Kidney (tissue), 14 donors: ENCODE measurements around the gene EIF4B. TPM values are rescaled to one million over a fixed set of nuclear protein-coding genes. Genes with fewer than 3 reads are reported as not detected.

ENCODE experiments used
- DNase-seq, 5 donors: peaks; one replicate each; pipeline ENCODE4 v3.0.0-alpha.2; 2013 to 2020
- FAIRE-seq: peaks from 2 replicates; lab custom pipeline; 2012; peaks lifted over from hg19 to GRCh38; lab: Jason Lieb, UNC
- H3K27ac ChIP-seq, 2 donors: one replicate each; pipeline ENCODE4 v1.7.0; 2013; ENCODE audit warnings: low read depth in 2 of 2, low read length in 2 of 2, inconsistent platforms in 1 of 2
- H3K27me3 ChIP-seq: one replicate; pipeline ENCODE4 v1.7.1; 2013; ENCODE audit warnings: low read length, inconsistent platforms; ENCODE audit not compliant: control insufficient read depth, insufficient read depth
- H3K36me3 ChIP-seq, 3 donors: one replicate each; pipeline versions ENCODE4 v1.7.0 to v1.7.1; 2013; ENCODE audit warnings: low read length in 3 of 3, control low read depth in 1 of 3, inconsistent platforms in 1 of 3; ENCODE audit not compliant: insufficient read depth in 3 of 3, control insufficient read depth in 2 of 3
- H3K4me1 ChIP-seq, 3 donors: one replicate each; pipeline versions ENCODE4 v1.7.0 to v1.7.1; 2013; ENCODE audit warnings: low read length in 3 of 3, inconsistent platforms in 1 of 3, low read depth in 1 of 3; ENCODE audit not compliant: control insufficient read depth in 2 of 3, insufficient read depth in 2 of 3
- H3K4me3 ChIP-seq, 3 donors: one replicate each; pipeline versions ENCODE4 v1.7.0 to v1.8.1; 2013; ENCODE audit warnings: low read length in 3 of 3, control low read depth in 1 of 3, inconsistent platforms in 1 of 3
- H3K9ac ChIP-seq, 3 donors: one replicate each; pipeline versions ENCODE4 v1.7.0 to v1.7.1; 2013; ENCODE audit warnings: low read length in 3 of 3, control low read depth in 1 of 3, inconsistent platforms in 1 of 3
- H3K9me3 ChIP-seq, 3 donors: one replicate each; pipeline versions ENCODE4 v1.7.0 to v1.7.1; 2013; ENCODE audit warnings: low read length in 3 of 3, control low read depth in 1 of 3, inconsistent platforms in 1 of 3; ENCODE audit not compliant: control insufficient read depth in 2 of 3, insufficient read depth in 1 of 3
- intact Hi-C: fragments of 100-400 bp; cut with DNase I; formaldehyde crosslinking; loops from one replicate; pipeline ENCODE4 v1.11.1; 2022
- polyA plus RNA-seq: library from polyadenylated mRNA; stranded (reverse); fragments of 350-450 nt; fragmentation: Illumina TruSeq; extraction: RNeasy Lipid Tissue Mini Kit (QIAGEN cat#74804); gene quantifications from one replicate; pipeline ENCODE4 v1.2.3, GENCODE V29; 2014; ENCODE audit warnings: low read depth, low replicate concordance; ENCODE audit not compliant: insufficient read depth
- total RNA-seq: library from RNA; stranded (reverse); fragmentation: NEBNext Ultra II Directional; extraction: Animal tissue kit (Norgen Biotek cat#: 25700); gene quantifications from one replicate; pipeline ENCODE4 v1.2.1, GENCODE V29; 2021
- TF ChIP-seq, protein P1 (sequence below): IDR thresholded peaks from 3 replicates; pipeline ENCODE4 v1.5.1; 2012; ENCODE audit warnings: mild to moderate bottlenecking, moderate library complexity, borderline replicate concordance; ENCODE audit not compliant: insufficient read depth; ENCODE audit errors: extremely low read depth
- donor health status: control.
- donor health status: control.
- donor health status: control.
- donor health status: control.
- donor health status: control.
- donor health status: DM: yes; HTN: yes; CAD: no.
- donor health status: Normal renal cell carcinoma (clear cell type).

Gene EIF4B
- total and polyA plus RNA-seq, 2 donors from 2014 or later, result 114 to 417 TPM

DNA sequence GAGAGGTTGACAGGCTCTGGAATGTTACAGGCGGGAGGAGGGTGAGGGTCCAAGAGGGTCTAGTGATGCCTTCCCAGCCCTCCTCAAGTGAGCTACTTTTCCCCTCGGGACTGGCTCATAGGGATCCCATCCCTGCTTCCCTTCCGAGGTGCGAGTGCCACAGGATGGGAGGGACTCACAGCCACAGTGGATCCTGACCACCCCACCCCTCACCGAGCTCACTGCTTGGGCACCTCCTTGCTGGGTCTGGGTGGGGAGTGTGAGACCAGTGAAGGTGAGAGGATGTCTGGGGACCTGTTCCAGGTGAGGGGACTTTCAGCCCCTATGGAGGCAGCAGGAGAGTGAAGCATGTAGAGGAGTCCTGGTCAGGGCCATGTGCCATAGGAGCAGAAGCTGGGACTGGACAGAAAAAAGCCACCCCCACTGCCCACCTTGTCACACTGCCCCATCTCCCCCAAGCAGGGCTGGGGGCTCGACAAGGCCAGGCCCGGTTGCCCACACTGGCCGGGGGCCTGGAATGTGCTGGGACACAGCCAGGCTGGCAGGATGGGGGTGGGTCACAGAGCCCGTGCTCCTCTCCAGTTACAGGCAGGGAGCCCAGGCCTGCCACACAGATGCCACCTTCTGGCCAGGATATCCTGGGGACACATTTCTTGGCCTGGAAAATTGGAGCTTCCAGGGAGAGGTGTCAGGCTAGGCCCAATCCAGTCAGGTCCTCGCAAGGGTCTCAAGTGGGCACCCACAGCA is 42.0 kb downstream of the EIF4B start:
- intact Hi-C loops, result no loop called here
- peak overlapping the region in 2 of 3 donors; percentile 34 to 97 for H3K9ac ChIP-seq
- no peaks in the 10 kb centered on the region for H3K27me3 ChIP-seq
- peak overlapping the region; percentile 99 for H3K27ac ChIP-seq
- FAIRE-seq (no peak), DNase-seq (peak; percentile 73 to 92 (median 84))
- peak overlapping the region; percentile 44 to 84 (median 59) for H3K4me3 ChIP-seq
- peaks cover 0 to 7% (median 3%) of the 10 kb centered on the region in 3 donors for H3K36me3 ChIP-seq
- no peaks in the 10 kb centered on the region for H3K9me3 ChIP-seq
- H3K4me1 ChIP-seq, result peaks cover 16 to 74% (median 64%) of the 10 kb centered on the region in 3 donors
- TF ChIP-seq, protein P1, sequence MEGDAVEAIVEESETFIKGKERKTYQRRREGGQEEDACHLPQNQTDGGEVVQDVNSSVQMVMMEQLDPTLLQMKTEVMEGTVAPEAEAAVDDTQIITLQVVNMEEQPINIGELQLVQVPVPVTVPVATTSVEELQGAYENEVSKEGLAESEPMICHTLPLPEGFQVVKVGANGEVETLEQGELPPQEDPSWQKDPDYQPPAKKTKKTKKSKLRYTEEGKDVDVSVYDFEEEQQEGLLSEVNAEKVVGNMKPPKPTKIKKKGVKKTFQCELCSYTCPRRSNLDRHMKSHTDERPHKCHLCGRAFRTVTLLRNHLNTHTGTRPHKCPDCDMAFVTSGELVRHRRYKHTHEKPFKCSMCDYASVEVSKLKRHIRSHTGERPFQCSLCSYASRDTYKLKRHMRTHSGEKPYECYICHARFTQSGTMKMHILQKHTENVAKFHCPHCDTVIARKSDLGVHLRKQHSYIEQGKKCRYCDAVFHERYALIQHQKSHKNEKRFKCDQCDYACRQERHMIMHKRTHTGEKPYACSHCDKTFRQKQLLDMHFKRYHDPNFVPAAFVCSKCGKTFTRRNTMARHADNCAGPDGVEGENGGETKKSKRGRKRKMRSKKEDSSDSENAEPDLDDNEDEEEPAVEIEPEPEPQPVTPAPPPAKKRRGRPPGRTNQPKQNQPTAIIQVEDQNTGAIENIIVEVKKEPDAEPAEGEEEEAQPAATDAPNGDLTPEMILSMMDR, result no peak

DNA sequence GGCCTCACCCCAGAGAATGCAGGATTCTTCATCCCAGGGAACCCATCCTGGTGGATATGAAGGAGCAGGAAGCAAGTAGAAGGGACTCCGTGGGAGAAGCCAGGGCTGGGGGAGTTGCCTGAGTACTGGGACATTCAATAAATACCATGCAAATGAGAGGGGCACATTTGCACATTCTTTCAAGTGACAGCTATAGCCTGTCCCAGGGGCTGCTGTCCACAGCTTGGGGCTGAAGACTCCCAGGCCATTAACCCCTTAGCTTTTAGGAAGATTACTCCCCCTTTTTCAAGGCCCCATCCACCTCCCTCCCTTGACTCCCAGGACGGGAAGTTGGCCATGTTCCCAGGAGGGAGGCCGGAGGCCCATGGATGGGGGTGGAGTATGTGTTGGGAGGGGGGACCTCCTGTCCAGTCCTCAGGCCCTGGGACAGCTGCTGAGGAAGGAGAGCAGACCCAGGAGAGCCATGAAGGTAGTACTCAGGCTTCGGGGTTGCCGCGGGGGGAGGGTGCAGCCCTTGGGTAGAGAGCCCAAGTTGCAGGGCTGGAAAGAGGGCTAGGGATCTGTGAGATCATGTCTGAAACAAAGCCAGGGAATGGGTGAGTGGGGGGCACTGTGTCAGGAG is 42.6 kb downstream of the EIF4B start:
- no peaks in the 10 kb centered on the region for H3K9me3 ChIP-seq
- FAIRE-seq (no peak), DNase-seq (peak; percentile 82 to 95 (median 90))
- H3K27ac ChIP-seq, result peak overlapping the region; percentile 99
- peaks cover 0 to 7% (median 3%) of the 10 kb centered on the region in 3 donors for H3K36me3 ChIP-seq
- no peaks in the 10 kb centered on the region for H3K27me3 ChIP-seq
- peaks cover 16 to 81% (median 70%) of the 10 kb centered on the region in 3 donors for H3K4me1 ChIP-seq
- H3K9ac ChIP-seq, result peak overlapping the region; percentile 27 to 97 (median 30)
- intact Hi-C loops, result no loop called here
- H3K4me3 ChIP-seq, result peak overlapping the region; percentile 57 to 84 (median 59)
- TF ChIP-seq, protein P1, result no peak

DNA sequence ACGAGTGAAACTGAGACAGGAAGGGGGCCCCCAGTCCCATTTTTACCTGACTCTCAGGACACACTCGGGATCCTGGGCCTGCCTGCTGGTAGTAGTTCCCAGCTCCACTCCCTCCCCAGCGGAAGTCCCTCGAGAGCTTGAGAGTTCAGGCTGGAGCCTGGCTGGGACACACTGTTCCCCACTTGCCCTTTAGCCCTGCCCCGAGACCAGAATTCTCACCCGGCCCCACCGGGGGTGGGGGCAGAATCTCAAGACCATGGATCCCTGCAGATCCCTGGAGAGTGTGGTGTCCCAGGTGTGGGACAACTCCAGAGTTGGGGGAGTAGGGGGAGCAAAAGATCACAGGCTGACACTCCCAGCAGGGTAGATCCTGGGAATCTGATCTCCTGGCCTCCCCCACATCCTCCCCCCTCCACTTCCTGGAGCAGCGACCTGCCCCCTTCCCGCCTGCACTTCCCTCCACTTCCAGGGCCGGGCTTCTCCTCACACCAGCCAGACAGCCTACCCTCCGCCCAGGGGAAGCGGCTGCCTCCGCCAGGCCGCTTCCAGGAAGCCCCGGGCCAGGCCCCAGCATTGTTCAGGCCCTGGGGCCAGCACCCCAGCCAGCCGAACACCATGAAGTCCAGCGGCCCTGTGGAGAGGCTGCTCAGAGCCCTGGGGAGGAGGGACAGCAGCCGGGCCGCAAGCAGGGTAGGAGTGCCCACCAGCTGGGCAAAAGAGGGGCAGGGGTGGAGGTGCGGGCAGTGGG is 43.5 kb downstream of the EIF4B start, which contains the start of gene TNS2:
Gene TNS2, plus strand, starts transcription at position 495 of the 748 bp plus-strand sequence. Its CDS starts 121 bp downstream, at position 616.
- DNase-seq, result peak; percentile 85 to 95 (median 87)
- Histone ChIP-seq H3K9me3 (no peaks in the 10 kb centered on the region), H3K27me3 (no peaks in the 10 kb centered on the region), H3K36me3 (peaks cover 0 to 7% (median 3%) of the 10 kb centered on the region in 3 donors), H3K27ac (peak within 1 kb of the TSS; percentile 99), H3K4me3 (peak within 1 kb of the TSS; percentile 61 to 84 (median 79)), H3K4me1 (peaks cover 16 to 77% (median 68%) of the 10 kb centered on the region in 3 donors), H3K9ac (peak within 1 kb of the TSS; percentile 53 to 97 (median 93))
- TF ChIP-seq, protein P1, result no peak
- intact Hi-C loops, result no loop called here
- no peak for FAIRE-seq
